Large intestine (tissue), 3 donors: ENCODE results near the gene GRIP1. TPM values are rescaled to one million over a fixed set of nuclear protein-coding genes. Genes with fewer than 3 reads are reported as not detected.
A peak's percentile ranks its signal among the peaks of the same experiment; 100 is the strongest.

ENCODE experiments used
- DNase-seq, 2 donors: peaks; one replicate each; pipeline versions ENCODE4 v3.0.0 to v3.0.0-alpha.2; 2013
- H3K27ac ChIP-seq: one replicate; pipeline ENCODE4 v1.5.1; 2013; ENCODE audit warnings: low read length
- H3K27me3 ChIP-seq: 2 replicates; pipeline ENCODE4 v1.6.1; 2013; ENCODE audit warnings: low read length; ENCODE audit not compliant: control insufficient read depth, insufficient read depth
- H3K36me3 ChIP-seq: 2 replicates; pipeline ENCODE4 v1.6.1; 2013; ENCODE audit warnings: low read length; ENCODE audit not compliant: control insufficient read depth, insufficient read depth
- H3K4me1 ChIP-seq: one replicate; pipeline ENCODE4 v1.6.1; 2013; ENCODE audit warnings: low read length; ENCODE audit not compliant: control insufficient read depth, insufficient read depth
- H3K4me3 ChIP-seq: one replicate; pipeline ENCODE4 v1.5.1; 2013; ENCODE audit warnings: low read length
- H3K9me3 ChIP-seq: one replicate; pipeline ENCODE4 v1.6.1; 2013; ENCODE audit warnings: mild to moderate bottlenecking, low read depth, low read length, moderate library complexity; ENCODE audit not compliant: control insufficient read depth
- WGBS: methylation state at CpG from one replicate; pipeline ENCODE4 v1.1.5; 2013; ENCODE audit warnings: low lambda C conversion rate; ENCODE audit not compliant: insufficient coverage; 5-methylcytosine and 5-hydroxymethylcytosine counted together
- polyA plus RNA-seq: library from polyadenylated mRNA; unstranded; fragments of 120-200 nt; gene quantifications from one replicate; pipeline ENCODE4 v1.2.1, GENCODE V29; 2013

Gene GRIP1
- polyA plus RNA-seq, 1 donor, result 6.7 TPM

- H3K4me1 ChIP-seq, result no peaks in the 10 kb centered on the region
Measured at GRCh38 chr12:66428261-66428660, 250.6 kb downstream of the GRIP1 start.

GRCh38 chr12:66426696-66427095 is 252.2 kb downstream of the GRIP1 start:
- H3K27me3 ChIP-seq, result no peaks in the 10 kb centered on the region

More at GRCh38 chr12:66428261-66428660, 250.6 kb downstream of the GRIP1 start:
- H3K9me3 ChIP-seq, result no peaks in the 10 kb centered on the region
- H3K36me3 ChIP-seq, result no peaks in the 10 kb centered on the region
- H3K27me3 ChIP-seq, result no peaks in the 10 kb centered on the region
- DNase-seq, result no peak
- no peak overlapping the region for H3K27ac ChIP-seq
- no peak overlapping the region for H3K4me3 ChIP-seq

GRCh38 chr12:66423266-66423665 is 255.6 kb downstream of the GRIP1 start:
- no peaks in the 10 kb centered on the region for H3K9me3 ChIP-seq
- H3K4me3 ChIP-seq, result no peak overlapping the region
- no peaks in the 10 kb centered on the region for H3K27me3 ChIP-seq
- no peak overlapping the region for H3K27ac ChIP-seq
- no peaks in the 10 kb centered on the region for H3K36me3 ChIP-seq
- DNase-seq, result no peak
- no peaks in the 10 kb centered on the region for H3K4me1 ChIP-seq
- WGBS, result no CpG with 5 or more reads among the region's 2 CpGs

More at GRCh38 chr12:66426696-66427095, 252.2 kb downstream of the GRIP1 start:
- WGBS, result no CpG with 5 or more reads among the region's 2 CpGs
- no peak overlapping the region for H3K4me3 ChIP-seq
- no peaks in the 10 kb centered on the region for H3K36me3 ChIP-seq
- no peaks in the 10 kb centered on the region for H3K9me3 ChIP-seq
- H3K4me1 ChIP-seq, result no peaks in the 10 kb centered on the region
- H3K27ac ChIP-seq, result no peak overlapping the region
- no peak for DNase-seq

GRCh38 chr12:66418908-66419307 is 260.0 kb downstream of the GRIP1 start:
- no peak overlapping the region for H3K27ac ChIP-seq
- H3K4me3 ChIP-seq, result no peak overlapping the region
- no peaks in the 10 kb centered on the region for H3K9me3 ChIP-seq
- no peak for DNase-seq
- H3K27me3 ChIP-seq, result no peaks in the 10 kb centered on the region
- no peaks in the 10 kb centered on the region for H3K4me1 ChIP-seq
- 80% methylated on average over 1 of the region's 1 CpG for WGBS
- H3K36me3 ChIP-seq, result no peaks in the 10 kb centered on the region

- Histone ChIP-seq H3K4me3 (no peak overlapping the region), H3K4me1 (no peaks in the 10 kb centered on the region), H3K9me3 (no peaks in the 10 kb centered on the region), H3K36me3 (no peaks in the 10 kb centered on the region), H3K27ac (no peak overlapping the region), H3K27me3 (no peaks in the 10 kb centered on the region)
- WGBS, result 100% methylated on average over 1 of the region's 1 CpG
- no peak for DNase-seq
Measured at GRCh38 chr12:66417217-66417616, 261.7 kb downstream of the GRIP1 start.

- Histone ChIP-seq H3K4me1 (peaks cover 8% of the 10 kb centered on the region), H3K27ac (no peak overlapping the region), H3K9me3 (no peaks in the 10 kb centered on the region), H3K36me3 (no peaks in the 10 kb centered on the region), H3K27me3 (no peaks in the 10 kb centered on the region), H3K4me3 (no peak overlapping the region)
- WGBS, result no CpG with 5 or more reads among the region's 4 CpGs
- DNase-seq, result peak; percentile 34 to 37
Measured at GRCh38 chr12:66409195-66409871, 269.5 kb downstream of the GRIP1 start.

GRCh38 chr12:66405395-66405794 is 273.5 kb downstream of the GRIP1 start:
- H3K27me3 ChIP-seq, result no peaks in the 10 kb centered on the region
- H3K9me3 ChIP-seq, result no peaks in the 10 kb centered on the region
- H3K36me3 ChIP-seq, result no peaks in the 10 kb centered on the region
- peaks cover 8% of the 10 kb centered on the region for H3K4me1 ChIP-seq
- no peak overlapping the region for H3K27ac ChIP-seq
- H3K4me3 ChIP-seq, result no peak overlapping the region
- no peak for DNase-seq

GRCh38 chr12:66403746-66404145 is 275.1 kb downstream of the GRIP1 start:
- no peak overlapping the region for H3K27ac ChIP-seq
- no peaks in the 10 kb centered on the region for H3K27me3 ChIP-seq
- no peak for DNase-seq
- no peak overlapping the region for H3K4me3 ChIP-seq
- no peaks in the 10 kb centered on the region for H3K36me3 ChIP-seq
- H3K4me1 ChIP-seq, result peaks cover 8% of the 10 kb centered on the region
- H3K9me3 ChIP-seq, result no peaks in the 10 kb centered on the region

- Histone ChIP-seq H3K36me3 (no peaks in the 10 kb centered on the region), H3K27me3 (no peaks in the 10 kb centered on the region), H3K27ac (no peak overlapping the region), H3K4me1 (no peaks in the 10 kb centered on the region), H3K9me3 (no peaks in the 10 kb centered on the region), H3K4me3 (no peak overlapping the region)
- no peak for DNase-seq
- WGBS, result no CpG with 5 or more reads among the region's 3 CpGs
Measured at GRCh38 chr12:66399911-66400306, 279.0 kb downstream of the GRIP1 start.

- Histone ChIP-seq H3K36me3 (no peaks in the 10 kb centered on the region), H3K27ac (no peak overlapping the region), H3K4me1 (no peaks in the 10 kb centered on the region), H3K9me3 (no peaks in the 10 kb centered on the region), H3K27me3 (no peaks in the 10 kb centered on the region), H3K4me3 (no peak overlapping the region)
- DNase-seq, result peak; percentile 12 to 26
- 81% methylated on average over 3 of the region's 10 CpGs for WGBS
Measured at GRCh38 chr12:66398931-66399910, 279.7 kb downstream of the GRIP1 start.
